ENCODE results near the gene PNMA8A.

PNMA8A gene

DNA sequence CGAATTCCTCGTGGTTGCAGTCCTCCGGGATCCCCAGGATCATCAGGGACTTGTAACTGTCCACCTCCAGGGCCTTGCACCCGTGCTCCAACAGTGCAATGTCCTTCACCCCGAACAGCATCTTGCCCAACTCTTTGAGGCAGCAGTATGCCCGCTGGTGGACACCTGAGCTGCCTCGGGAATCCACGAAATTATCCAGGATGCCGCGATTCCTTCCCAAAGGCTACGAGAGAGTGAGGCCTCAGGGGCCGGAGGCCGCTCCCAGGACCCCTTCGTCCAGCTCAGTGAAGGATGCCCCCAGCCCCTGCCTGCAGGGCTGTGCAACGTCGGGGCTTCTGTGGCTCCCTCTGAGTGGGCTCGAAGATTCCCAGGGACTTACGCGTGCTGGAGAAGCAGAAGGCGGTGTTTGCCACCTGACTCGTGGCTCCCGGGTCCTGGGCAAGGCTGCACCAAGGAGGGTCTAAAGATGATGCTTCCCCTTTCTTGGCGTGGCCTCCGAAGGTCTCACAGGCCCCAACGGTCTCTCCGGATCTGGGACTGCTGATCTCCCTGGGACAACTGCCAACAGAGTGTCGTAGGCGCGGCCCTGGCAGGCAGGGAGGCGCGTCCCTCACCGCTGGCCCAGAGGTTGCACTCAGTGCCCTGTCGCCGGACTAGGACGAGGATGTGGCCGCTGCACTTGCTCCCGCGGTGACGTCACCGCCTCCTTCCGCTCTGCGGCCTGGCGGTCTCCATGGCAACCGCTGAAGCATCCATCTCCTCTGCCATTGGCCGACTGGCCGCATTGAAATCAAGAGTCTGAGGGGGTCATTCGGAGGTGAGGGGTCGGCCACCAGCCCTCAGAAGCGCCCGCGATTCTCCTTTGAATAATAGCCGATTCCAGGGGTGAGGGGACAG is 42.9 kb downstream of the PNMA8A start, which contains the start of gene PNMA8C:
PNMA8C (minus strand) TSS at position 698 of the 897 bp plus-strand sequence; CDS start at position 121, 577 bp downstream.
- peak in 1 of 2 donors; percentile 9 for DNase-seq (ENCODE audit: low read depth in 1 of 2, low spot score in 1 of 2)

GRCh38 chr19:46427518-46428045 is 43.8 kb downstream of the PNMA8A start:
- DNase-seq (ENCODE audit: low read depth in 1 of 2, low spot score in 1 of 2), result no peak

GRCh38 chr19:46426506-46427162 is 44.7 kb downstream of the PNMA8A start:
- DNase-seq (ENCODE audit: low read depth in 1 of 2, low spot score in 1 of 2), result no peak

GRCh38 chr19:46426035-46426505 is 45.3 kb downstream of the PNMA8A start:
- no peak for DNase-seq (ENCODE audit: low read depth in 1 of 2, low spot score in 1 of 2)

- no peak for DNase-seq (ENCODE audit: low read depth in 1 of 2, low spot score in 1 of 2)
These were observed 48.2 kb downstream of the PNMA8A start for GRCh38 chr19:46423188-46423587.

GRCh38 chr19:46422344-46422743 is 49.0 kb downstream of the PNMA8A start:
- no peak for DNase-seq (ENCODE audit: low read depth in 1 of 2, low spot score in 1 of 2)

DNA sequence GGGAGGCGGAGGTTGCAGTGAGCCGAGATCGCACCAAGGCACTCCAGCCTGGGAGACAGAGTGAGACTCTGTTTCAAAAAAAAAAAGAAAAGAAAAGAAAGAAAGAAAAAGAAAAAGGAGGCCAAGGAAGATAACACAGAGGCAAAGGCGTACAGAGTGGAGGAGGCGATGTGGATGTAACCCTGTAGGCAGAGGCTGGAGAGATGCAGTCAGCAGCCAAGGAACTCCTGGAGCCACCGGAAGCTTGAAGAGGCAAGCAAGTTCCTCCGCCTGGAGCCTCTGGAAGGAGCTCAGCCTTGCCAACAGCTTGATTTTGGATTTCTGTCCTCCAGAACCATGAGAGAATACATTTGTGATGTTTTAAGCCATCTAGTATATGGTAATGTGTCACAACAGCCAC is 51.3 kb downstream of the PNMA8A start:
- DNase-seq (ENCODE audit: low read depth in 1 of 2, low spot score in 1 of 2), result no peak
